K562 (cell line): ENCODE data around the gene MINDY3. TPM values are rescaled to one million over a fixed set of nuclear protein-coding genes. Genes with fewer than 3 reads are reported as not detected.

ENCODE experiments used
- ATAC-seq: fragments of 200-7000 bp; cut with Tn5 transposase; 3 replicates; pipeline ENCODE4 v1.9.1; 2020; ENCODE audit warnings: moderate library complexity
- BruUV-seq: library from RNA; stranded (reverse); fragments of 400-500 nt; replicated peaks from 2 replicates; lab custom pipeline; 2021; lab: Mats Ljungman, UMichigan
- CTCF ChIA-PET: fragments of 300-600 bp; formaldehyde crosslinking; extraction: SDS; loops from one replicate; lab custom pipeline; 2021; ENCODE audit warnings: low intra/inter-chr PET ratio; lab: Yijun Ruan, JAX
- POLR2A ChIA-PET: fragments of 300-600, 350-650 bp; sonication (Branson Sonifier 250); formaldehyde crosslinking; extraction: SDS; loops from one replicate; lab custom pipeline; 2021; ENCODE audit warnings: antibody characterized with exemption, inconsistent platforms; lab: Yijun Ruan, JAX
- DNase-seq, 4 experiments: peaks; one replicate each; pipeline versions ENCODE4 v3.0.0 to v3.0.0-alpha.2; 2011 to 2018; ENCODE audit warnings: low spot score in 3 of 4, mixed read lengths in 3 of 4; ENCODE audit errors: extremely low read depth in 1 of 4
- FAIRE-seq: peaks from 2 replicates; lab custom pipeline; 2011; peaks lifted over from hg19 to GRCh38; lab: Jason Lieb, UNC
- H2AFZ ChIP-seq: 2 replicates; pipeline ENCODE4 v1.6.0; 2011; ENCODE audit warnings: low read depth, low read length, control low read depth, inconsistent platforms
- H3K27ac ChIP-seq: fragments of 200-600 bp; 3 replicates; pipeline ENCODE4 v1.8.0; 2011; ENCODE audit warnings: low read depth, mild to moderate bottlenecking, control low read depth, inconsistent platforms, low read length, moderate library complexity, mixed read lengths; ENCODE audit errors: extremely low read depth
- H3K27me3 ChIP-seq, 2 experiments: fragments of 300-600 bp in 1 of 2; 2 replicates in 1 of 2; 3 replicates in 1 of 2; pipeline versions ENCODE4 v1.6.0 to v1.8.0; 2011; ENCODE audit warnings: inconsistent platforms in 2 of 2, low read length in 2 of 2, mild to moderate bottlenecking in 1 of 2, mixed read lengths in 1 of 2, moderate library complexity in 1 of 2; ENCODE audit not compliant: control insufficient read depth in 2 of 2, insufficient read depth in 2 of 2
- H3K36me3 ChIP-seq: fragments of 300-600 bp; 3 replicates; pipeline ENCODE4 v1.8.0; 2011; ENCODE audit warnings: mild to moderate bottlenecking, low read length, inconsistent platforms; ENCODE audit not compliant: control insufficient read depth, insufficient read depth
- H3K4me1 ChIP-seq, 2 experiments: fragments of 200-600 bp in 1 of 2; replicated peaks in 1 of 2; 2 replicates in 1 of 2; 3 replicates in 1 of 2; pipeline versions ENCODE4 v1.5.1 to v1.8.0; 2011; ENCODE audit warnings: inconsistent platforms in 2 of 2, low read length in 2 of 2, mild to moderate bottlenecking in 1 of 2, mixed read lengths in 1 of 2, moderate library complexity in 1 of 2; ENCODE audit not compliant: control insufficient read depth in 2 of 2, insufficient read depth in 2 of 2
- H3K4me2 ChIP-seq: 2 replicates; pipeline ENCODE4 v1.6.1; 2011; ENCODE audit warnings: low read length, control low read depth, inconsistent platforms, mixed read lengths; ENCODE audit not compliant: insufficient read depth
- H3K4me3 ChIP-seq: fragments of 200-600 bp; sonication (generic), shearing (Covaris generic); 2 replicates; pipeline ENCODE4 v1.5.1; 2016; ENCODE audit warnings: control low read depth, inconsistent platforms
- H3K79me2 ChIP-seq: fragments of 200-600 bp; 3 replicates; pipeline ENCODE4 v1.8.0; 2011; ENCODE audit warnings: low read length, inconsistent platforms; ENCODE audit not compliant: control insufficient read depth, insufficient read depth
- H3K9ac ChIP-seq, 2 experiments: 2 replicates each; pipeline versions ENCODE4 v1.6.0 to v1.6.1; 2011; ENCODE audit warnings: low read depth in 2 of 2, low read length in 2 of 2, control low read depth in 1 of 2, inconsistent platforms in 1 of 2, mild to moderate bottlenecking in 1 of 2, mixed read lengths in 1 of 2; ENCODE audit not compliant: insufficient read depth in 1 of 2
- H3K9me1 ChIP-seq: one replicate; pipeline ENCODE4 v1.6.0; 2011; ENCODE audit warnings: inconsistent platforms, mild to moderate bottlenecking, low read length, moderate library complexity; ENCODE audit not compliant: control insufficient read depth, insufficient read depth
- H3K9me3 ChIP-seq: replicated peaks from 2 replicates; pipeline ENCODE4 v1.5.1; 2011; ENCODE audit warnings: low read depth, low read length, inconsistent platforms; ENCODE audit not compliant: control insufficient read depth, insufficient read depth
- H4K20me1 ChIP-seq: replicated peaks from 2 replicates; pipeline ENCODE4 v1.6.1; 2011; ENCODE audit warnings: low read length, inconsistent platforms, mixed read lengths; ENCODE audit not compliant: control insufficient read depth, insufficient read depth
- C11orf30 ChIP-seq: fragments of 450-650 bp; IDR thresholded peaks from 2 replicates; pipeline ENCODE4 v1.6.1; 2016; ENCODE audit warnings: low read depth, mild to moderate bottlenecking
- COPS2 ChIP-seq: fragments of 450-650 bp; conservative IDR thresholded peaks from 2 replicates; pipeline ENCODE4 v1.6.1; 2016; ENCODE audit warnings: mild to moderate bottlenecking, moderate library complexity
- GABPB2 ChIP-seq: fragments of 250-450 bp; sonication (Bioruptor Pico); conservative IDR thresholded peaks from 2 replicates; pipeline ENCODE4 v1.5.1; 2021; ENCODE audit warnings: mild to moderate bottlenecking
- MTA2 ChIP-seq: fragments of 450-650 bp; IDR thresholded peaks from 2 replicates; pipeline ENCODE4 v1.6.1; 2016; ENCODE audit warnings: low read depth
- NFRKB ChIP-seq: fragments of 450-650 bp; IDR thresholded peaks from 2 replicates; pipeline ENCODE4 v1.6.1; 2016; ENCODE audit warnings: low read depth
- NONO ChIP-seq, 2 experiments: fragments of 200-400 bp in 1 of 2; fragments of 450-650 bp in 1 of 2; formaldehyde crosslinking in 1 of 2; IDR thresholded peaks; 2 replicates each; pipeline ENCODE4 v1.6.1; 2017; ENCODE audit warnings: low read depth in 2 of 2, mild to moderate bottlenecking in 2 of 2, moderate library complexity in 2 of 2, low read length in 1 of 2
- NR2C2 ChIP-seq, 2 experiments: fragments of 200-800 bp in 1 of 2; sonication (Bioruptor generic) in 1 of 2; sonication (generic) in 1 of 2; formaldehyde crosslinking in 1 of 2; IDR thresholded peaks; 2 replicates each; pipeline versions ENCODE4 v1.6.1 to v1.8.0; 2016 to 2022; ENCODE audit warnings: mild to moderate bottlenecking in 1 of 2, missing compliant biosample characterization in 1 of 2, missing genetic modification characterization in 1 of 2, missing genetic modification reagents in 1 of 2
- SMARCB1 ChIP-seq: IDR thresholded peaks from 2 replicates; pipeline ENCODE4 v1.6.1; 2011; ENCODE audit warnings: improper control_type of control experiment, low read depth; ENCODE audit not compliant: insufficient read length
- TEAD1 ChIP-seq, 2 experiments: fragments of 450-650 bp in 1 of 2; sonication (generic) in 1 of 2; formaldehyde crosslinking; IDR thresholded peaks; 2 replicates each; pipeline versions ENCODE4 v1.4.0 to v1.8.0; 2020 to 2022; ENCODE audit warnings: mild to moderate bottlenecking in 2 of 2, missing genetic modification reagents in 1 of 2
- ZNF316 ChIP-seq: fragments of 450-650 bp; IDR thresholded peaks from 2 replicates; pipeline ENCODE4 v1.6.1; 2016
- WGBS: fragments of 100-300 bp; shearing (Covaris generic); methylation state at CpG from one replicate; pipeline ENCODE4 v1.1.6; 2016; ENCODE audit warnings: low coverage, mixed read lengths; ENCODE audit not compliant: insufficient coverage; ENCODE audit errors: missing lambda C conversion rate; 5-methylcytosine and 5-hydroxymethylcytosine counted together
- in situ Hi-C: fragments of 300-500 bp; cut with MboI; formaldehyde crosslinking; loops from 4 replicates; pipeline ENCODE4 v1.15.0; 2018; ENCODE audit warnings: inconsistent platforms, mixed read lengths
- intact Hi-C: fragments of 100-400 bp; cut with micrococcal nuclease; formaldehyde crosslinking; loops from 2 replicates; pipeline ENCODE4 v1.14.2; 2022
- polyA plus RNA-seq, 8 experiments: library from polyadenylated mRNA; depleted of rRNA in 4 of 8; stranded (reverse) in 5 of 8; unstranded in 3 of 8; fragments of >200 nt; fragmentation: Nextera tagmentation in 2 of 8; fragmentation: Illumina TruSeq in 1 of 8; extraction: Ambion mirVana in 2 of 8; extraction: Trizol in 1 of 8; gene quantifications; 2 replicates each; pipeline versions ENCODE4 v1.2.1 to v1.2.3, GENCODE V29; 2011 to 2014; ENCODE audit warnings: inconsistent platforms in 1 of 8, missing spikeins in 1 of 8
- total RNA-seq, 7 experiments: library from RNA; depleted of rRNA in 6 of 7; stranded (reverse); fragments of >200 nt in 6 of 7; fragmentation: Illumina TruSeq in 2 of 7; extraction: Trizol in 2 of 7; gene quantifications; 2 replicates each; pipeline versions ENCODE4 v1.2.1 to v1.2.3, GENCODE V29; 2011 to 2021; ENCODE audit warnings: low replicate concordance in 1 of 7
- TF ChIP-seq, protein P1 (sequence below): fragments of 250-450 bp; sonication (Bioruptor Pico); IDR thresholded peaks from 2 replicates; pipeline ENCODE4 v1.4.0; 2020; ENCODE audit warnings: mild to moderate bottlenecking, moderate library complexity, borderline replicate concordance
- TF ChIP-seq, protein P2 (sequence below): fragments of 250-450 bp; sonication (Bioruptor Pico); IDR thresholded peaks from 2 replicates; pipeline ENCODE4 v1.8.0; 2022; ENCODE audit warnings: moderate library complexity, mild to moderate bottlenecking, inconsistent platforms

Gene MINDY3
- total and polyA plus RNA-seq, 9 of the 15 experiments (the other 6 are each of a cell fraction or from before 2014, with no cell fraction given): 14.0 to 35.9 (median 23.6) TPM

DNA sequence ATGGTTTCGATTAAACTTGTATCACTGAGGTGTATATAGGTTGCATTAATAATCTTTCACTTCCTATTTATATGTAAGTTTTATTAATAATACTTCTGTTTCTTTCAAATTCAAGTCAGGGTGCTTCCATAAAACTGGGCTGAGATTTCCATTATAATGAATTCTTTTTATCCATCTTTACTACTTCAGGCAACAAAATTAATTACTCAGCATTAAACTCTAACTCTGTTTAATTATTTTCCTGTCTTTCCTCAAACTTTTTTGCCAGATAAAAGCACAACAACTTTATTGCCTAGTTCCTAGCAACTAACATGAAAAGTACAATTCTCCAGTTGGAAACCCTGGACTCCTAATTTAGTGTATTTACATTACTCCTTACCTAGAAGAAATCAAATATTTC, 3.0 kb upstream of the MINDY3 start:
- H3K79me2 ChIP-seq: peaks cover 22% of the 10 kb centered on the region
- CTCF ChIA-PET: no interaction called here
- H3K4me2 ChIP-seq: no peak overlapping the region
- H3K9ac ChIP-seq: no peak overlapping the region
- no peaks in the 10 kb centered on the region for H4K20me1 ChIP-seq
- DNase-seq (no peak), FAIRE-seq (no peak), ATAC-seq (no peak)
- POLR2A ChIA-PET: no interaction called here
- 35% methylated on average over 1 of the region's 1 CpG for WGBS
- BruUV-seq: no TSS peak
- H2AFZ ChIP-seq: no peak overlapping the region
- in situ Hi-C loops (no loop called here), intact Hi-C loops (no loop called here)
- H3K9me3 ChIP-seq: no peaks in the 10 kb centered on the region
- H3K9me1 ChIP-seq: no peaks in the 10 kb centered on the region
- no peak overlapping the region for H3K27ac ChIP-seq
- peak; percentile 53; the same call in 1 of the 2 replicates for TF ChIP-seq C11orf30
- TF ChIP-seq ZNF316: peak; percentile 58
- TF ChIP-seq NFRKB: no peak
- no peak overlapping the region for H3K4me3 ChIP-seq
- H3K36me3 ChIP-seq: no peaks in the 10 kb centered on the region
- H3K27me3 ChIP-seq: no peaks in the 10 kb centered on the region; a peak in 1 of 5 replicates
- peaks cover 0 to 6% of the 10 kb centered on the region in 2 experiments; a peak in 2 of 5 replicates for H3K4me1 ChIP-seq

DNA sequence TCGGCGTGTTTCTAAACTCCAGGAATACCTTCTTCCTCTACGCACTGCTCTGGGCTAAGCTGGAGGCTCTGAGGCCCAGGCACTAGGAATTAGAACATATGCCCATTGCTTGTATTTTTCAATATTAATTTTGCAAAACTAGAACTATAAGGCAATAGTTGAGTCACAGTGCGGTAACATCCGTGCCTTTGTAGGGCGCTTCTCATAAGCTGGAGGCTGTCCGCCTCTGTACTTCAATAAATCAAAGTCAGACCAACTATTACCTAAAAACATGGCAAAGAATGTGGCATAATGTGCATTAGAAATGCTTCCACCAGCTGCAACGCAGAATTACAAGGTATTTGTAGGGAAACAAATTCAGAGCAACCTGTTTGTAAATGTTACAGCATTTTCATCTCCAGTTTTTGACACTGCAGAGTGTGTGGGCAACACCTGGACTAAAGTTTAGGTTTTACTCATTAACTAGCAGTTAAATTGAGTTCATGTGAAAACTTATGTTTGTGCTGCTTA, 440 bp upstream of the MINDY3 start:
- Histone ChIP-seq H3K9ac (peak overlapping the region; percentile 76 to 91; a peak in 3 of 4 replicates), H3K36me3 (no peaks in the 10 kb centered on the region), H3K4me2 (peak overlapping the region; percentile 91), H3K27me3 (no peaks in the 10 kb centered on the region; a peak in 1 of 5 replicates), H3K9me3 (no peaks in the 10 kb centered on the region), H3K4me3 (peak overlapping the region; percentile 95), H4K20me1 (no peaks in the 10 kb centered on the region), H3K4me1 (peaks cover 6 to 14% of the 10 kb centered on the region in 2 experiments; a peak in 4 of 5 replicates), H3K9me1 (no peaks in the 10 kb centered on the region), H3K79me2 (peaks cover 48% of the 10 kb centered on the region), H3K27ac (peak overlapping the region; percentile 71), H2AFZ (peak overlapping the region; percentile 92)
- ATAC-seq: no peak
- no peak for DNase-seq
- no peak for FAIRE-seq
- intact Hi-C loops: no loop called here
- in situ Hi-C loops: no loop called here
- ChIA-PET CTCF (no interaction called here), POLR2A (no interaction called here)
- TSS peak; percentile 97 for BruUV-seq
- 14% methylated on average over 8 of the region's 8 CpGs for whole genome bisulfite sequencing
- TF ChIP-seq NR2C2 (CRISPR knock-in tag; IDR thresholded peaks at IDR 0.05) (no peak), NR2C2 (tag; IDR thresholded peaks at IDR 0.05) (peak; percentile 79), NONO (IDR thresholded peaks at IDR 0.05; ENCODE audit: low read depth in 2 of 2, low read length in 1 of 2) (no peak), MTA2 (no peak), TEAD1 (CRISPR knock-in tag; IDR thresholded peaks at IDR 0.05) (0 out of 4 replicates have a peak, but pooled peaks of 1 of the 2 experiments have one; percentile 38), GABPB2 (CRISPR knock-in tag) (no peak), SMARCB1 (no peak), COPS2 (no peak)
- TF ChIP-seq, protein P1, sequence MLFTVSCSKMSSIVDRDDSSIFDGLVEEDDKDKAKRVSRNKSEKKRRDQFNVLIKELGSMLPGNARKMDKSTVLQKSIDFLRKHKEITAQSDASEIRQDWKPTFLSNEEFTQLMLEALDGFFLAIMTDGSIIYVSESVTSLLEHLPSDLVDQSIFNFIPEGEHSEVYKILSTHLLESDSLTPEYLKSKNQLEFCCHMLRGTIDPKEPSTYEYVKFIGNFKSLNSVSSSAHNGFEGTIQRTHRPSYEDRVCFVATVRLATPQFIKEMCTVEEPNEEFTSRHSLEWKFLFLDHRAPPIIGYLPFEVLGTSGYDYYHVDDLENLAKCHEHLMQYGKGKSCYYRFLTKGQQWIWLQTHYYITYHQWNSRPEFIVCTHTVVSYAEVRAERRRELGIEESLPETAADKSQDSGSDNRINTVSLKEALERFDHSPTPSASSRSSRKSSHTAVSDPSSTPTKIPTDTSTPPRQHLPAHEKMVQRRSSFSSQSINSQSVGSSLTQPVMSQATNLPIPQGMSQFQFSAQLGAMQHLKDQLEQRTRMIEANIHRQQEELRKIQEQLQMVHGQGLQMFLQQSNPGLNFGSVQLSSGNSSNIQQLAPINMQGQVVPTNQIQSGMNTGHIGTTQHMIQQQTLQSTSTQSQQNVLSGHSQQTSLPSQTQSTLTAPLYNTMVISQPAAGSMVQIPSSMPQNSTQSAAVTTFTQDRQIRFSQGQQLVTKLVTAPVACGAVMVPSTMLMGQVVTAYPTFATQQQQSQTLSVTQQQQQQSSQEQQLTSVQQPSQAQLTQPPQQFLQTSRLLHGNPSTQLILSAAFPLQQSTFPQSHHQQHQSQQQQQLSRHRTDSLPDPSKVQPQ (CRISPR knock-in tag): no peak
- TF ChIP-seq, protein P2, sequence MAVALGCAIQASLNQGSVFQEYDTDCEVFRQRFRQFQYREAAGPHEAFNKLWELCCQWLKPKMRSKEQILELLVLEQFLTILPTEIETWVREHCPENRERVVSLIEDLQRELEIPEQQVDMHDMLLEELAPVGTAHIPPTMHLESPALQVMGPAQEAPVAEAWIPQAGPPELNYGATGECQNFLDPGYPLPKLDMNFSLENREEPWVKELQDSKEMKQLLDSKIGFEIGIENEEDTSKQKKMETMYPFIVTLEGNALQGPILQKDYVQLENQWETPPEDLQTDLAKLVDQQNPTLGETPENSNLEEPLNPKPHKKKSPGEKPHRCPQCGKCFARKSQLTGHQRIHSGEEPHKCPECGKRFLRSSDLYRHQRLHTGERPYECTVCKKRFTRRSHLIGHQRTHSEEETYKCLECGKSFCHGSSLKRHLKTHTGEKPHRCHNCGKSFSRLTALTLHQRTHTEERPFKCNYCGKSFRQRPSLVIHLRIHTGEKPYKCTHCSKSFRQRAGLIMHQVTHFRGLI (CRISPR knock-in tag): no peak
